Nephron (organoid): ENCODE measurements around the gene HMGN1.

ENCODE experiments used
- H3K27ac Mint-ChIP-seq, 3 experiments: 2 replicates each; pipeline ENCODE4 v1.8.0; 2020; ENCODE audit warnings: mixed read lengths in 3 of 3, mild to moderate bottlenecking in 2 of 3, moderate library complexity in 1 of 3
- H3K27me3 Mint-ChIP-seq: 2 replicates; pipeline ENCODE4 v1.8.0; 2021; ENCODE audit warnings: low read depth, mild to moderate bottlenecking, moderate library complexity, mixed read lengths
- H3K36me3 Mint-ChIP-seq: 2 replicates; pipeline ENCODE4 v1.8.0; 2020; ENCODE audit warnings: low read depth, mixed read lengths
- H3K4me1 Mint-ChIP-seq: 2 replicates; pipeline ENCODE4 v1.8.0; 2020; ENCODE audit warnings: mixed read lengths
- H3K4me3 Mint-ChIP-seq, 3 experiments: 2 replicates each; pipeline ENCODE4 v1.8.0; 2020; ENCODE audit warnings: mild to moderate bottlenecking in 3 of 3, mixed read lengths in 3 of 3, moderate library complexity in 2 of 3
- H3K9me3 Mint-ChIP-seq: 2 replicates; pipeline ENCODE4 v1.8.0; 2020; ENCODE audit warnings: mixed read lengths
- TF ChIP-seq, protein P1 (sequence below), 3 experiments: fragments of 200-600 bp; sonication (generic); IDR thresholded peaks; one replicate each; pipeline ENCODE4 v1.5.0; 2021; ENCODE audit warnings: antibody characterized with exemption in 3 of 3; ENCODE audit not compliant: unreplicated experiment in 3 of 3

Gene HMGN1

DNA sequence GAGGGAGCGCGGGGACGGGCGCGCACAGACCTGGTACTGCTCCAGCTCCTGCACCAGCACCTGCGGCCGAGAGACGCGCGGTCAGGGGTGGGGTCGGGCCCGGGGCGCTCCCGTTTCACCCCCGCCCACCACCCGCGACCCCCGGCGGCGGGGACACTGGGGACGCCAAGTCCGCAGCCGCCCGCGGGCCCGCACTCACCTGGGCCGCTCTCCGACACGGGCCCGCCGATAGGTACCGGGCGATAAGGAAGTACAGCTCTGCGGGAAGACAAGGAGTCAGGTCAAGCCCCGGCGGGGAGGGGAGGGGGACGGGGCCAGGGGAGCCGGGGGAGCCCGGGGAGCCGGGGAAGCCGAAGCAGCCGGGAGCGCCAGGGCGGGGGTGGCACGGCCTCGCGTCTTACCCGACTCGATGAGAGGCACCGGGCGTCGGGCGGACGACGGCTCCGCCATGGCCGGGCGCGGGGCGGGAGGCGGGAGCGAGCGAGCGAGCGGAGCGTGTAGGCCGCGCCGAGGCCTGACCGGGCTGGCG is 35.8 kb downstream of the HMGN1 start:
- Mint-ChIP-seq H3K4me1 (peaks cover 33% of the 10 kb centered on the region), H3K36me3 (peaks cover 35% of the 10 kb centered on the region), H3K9me3 (no peaks in the 10 kb centered on the region), H3K27me3 (no peaks in the 10 kb centered on the region), H3K27ac (peak overlapping the region; percentile 97 to 99 (median 98)), H3K4me3 (peak overlapping the region; percentile 94 to 97 (median 94))
- TF ChIP-seq, protein P1, sequence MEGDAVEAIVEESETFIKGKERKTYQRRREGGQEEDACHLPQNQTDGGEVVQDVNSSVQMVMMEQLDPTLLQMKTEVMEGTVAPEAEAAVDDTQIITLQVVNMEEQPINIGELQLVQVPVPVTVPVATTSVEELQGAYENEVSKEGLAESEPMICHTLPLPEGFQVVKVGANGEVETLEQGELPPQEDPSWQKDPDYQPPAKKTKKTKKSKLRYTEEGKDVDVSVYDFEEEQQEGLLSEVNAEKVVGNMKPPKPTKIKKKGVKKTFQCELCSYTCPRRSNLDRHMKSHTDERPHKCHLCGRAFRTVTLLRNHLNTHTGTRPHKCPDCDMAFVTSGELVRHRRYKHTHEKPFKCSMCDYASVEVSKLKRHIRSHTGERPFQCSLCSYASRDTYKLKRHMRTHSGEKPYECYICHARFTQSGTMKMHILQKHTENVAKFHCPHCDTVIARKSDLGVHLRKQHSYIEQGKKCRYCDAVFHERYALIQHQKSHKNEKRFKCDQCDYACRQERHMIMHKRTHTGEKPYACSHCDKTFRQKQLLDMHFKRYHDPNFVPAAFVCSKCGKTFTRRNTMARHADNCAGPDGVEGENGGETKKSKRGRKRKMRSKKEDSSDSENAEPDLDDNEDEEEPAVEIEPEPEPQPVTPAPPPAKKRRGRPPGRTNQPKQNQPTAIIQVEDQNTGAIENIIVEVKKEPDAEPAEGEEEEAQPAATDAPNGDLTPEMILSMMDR (IDR thresholded peaks at IDR 0.05; ENCODE audit: unreplicated experiment in 3 of 3) = no peak

DNA sequence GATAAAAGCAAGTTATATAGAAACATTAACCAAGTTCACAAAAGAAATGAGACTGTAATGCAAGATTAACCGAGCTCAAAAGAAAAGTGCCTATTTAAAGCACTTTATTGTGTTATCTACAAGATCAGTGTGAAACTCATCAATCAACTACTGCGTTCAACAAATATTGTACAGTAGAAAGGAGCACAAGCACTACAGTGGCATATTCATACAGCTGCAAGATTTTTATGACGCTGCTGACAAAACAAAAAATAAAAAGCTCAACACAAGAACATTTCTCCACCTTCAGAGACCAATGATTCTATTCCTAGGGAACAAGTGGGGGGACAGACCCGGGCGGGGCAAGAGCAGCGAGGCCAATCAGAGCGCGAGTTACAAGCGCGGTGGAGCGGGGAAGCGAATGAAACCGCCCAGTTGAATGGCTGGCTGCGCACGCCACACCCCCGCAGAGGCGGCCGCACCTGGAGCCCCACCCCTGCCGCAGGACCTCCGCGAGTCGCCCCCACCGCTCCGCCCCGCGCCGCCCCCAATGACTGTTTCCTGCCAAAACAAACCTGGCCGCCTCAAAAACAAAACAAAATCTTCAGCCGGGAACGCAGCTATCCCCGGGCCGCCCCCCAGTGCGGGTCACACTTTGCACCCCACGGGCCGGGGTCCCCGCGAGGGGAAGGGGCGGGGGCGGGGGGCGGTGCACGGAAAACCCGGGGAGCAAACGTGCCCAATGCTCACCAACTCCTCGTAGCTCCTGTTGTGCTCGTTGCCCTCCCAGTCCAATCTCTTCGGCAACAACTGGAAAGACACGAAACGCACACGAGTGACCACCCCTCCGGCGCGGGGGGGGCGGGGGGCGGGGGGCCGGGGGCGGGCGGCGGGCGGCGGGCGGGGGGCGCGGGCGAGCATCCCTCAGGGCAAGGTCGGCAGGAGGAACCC is 36.5 kb downstream of the HMGN1 start:
- H3K27ac Mint-ChIP-seq = peak overlapping the region; percentile 94 to 96 (median 96)
- peak overlapping the region; percentile 85 to 97 (median 91) for H3K4me3 Mint-ChIP-seq
- H3K9me3 Mint-ChIP-seq = no peaks in the 10 kb centered on the region
- peaks cover 40% of the 10 kb centered on the region for H3K36me3 Mint-ChIP-seq
- no peaks in the 10 kb centered on the region for H3K27me3 Mint-ChIP-seq
- TF ChIP-seq, protein P1 (IDR thresholded peaks at IDR 0.05; ENCODE audit: unreplicated experiment in 3 of 3) = no peak
- H3K4me1 Mint-ChIP-seq = peaks cover 33% of the 10 kb centered on the region

DNA sequence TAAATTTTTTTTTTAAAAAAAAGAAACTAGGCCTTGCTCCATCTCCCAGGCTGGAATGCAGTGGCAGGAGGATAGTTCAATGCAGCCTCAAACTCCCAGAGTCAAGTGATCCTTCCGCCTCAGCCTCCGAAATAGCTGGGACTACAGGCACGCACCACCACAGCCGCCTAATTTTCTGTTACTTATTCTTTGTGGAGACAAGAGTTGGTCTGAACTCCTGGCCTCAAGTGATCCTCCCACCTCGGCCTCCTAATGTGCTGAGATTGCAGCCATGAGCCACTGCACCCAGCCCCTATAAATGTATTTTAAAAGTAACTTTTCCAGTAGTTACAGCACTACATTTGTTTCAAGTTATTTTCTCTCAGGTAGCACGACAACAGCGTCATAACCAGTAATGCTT is 37.7 kb downstream of the HMGN1 start:
- Mint-ChIP-seq H3K36me3 (peaks cover 44% of the 10 kb centered on the region), H3K4me3 (peak overlapping the region in 2 of 3 experiments; percentile 23 to 34), H3K27me3 (no peaks in the 10 kb centered on the region), H3K4me1 (peaks cover 32% of the 10 kb centered on the region), H3K9me3 (no peaks in the 10 kb centered on the region), H3K27ac (peak overlapping the region in 1 of 3 experiments; percentile 16)
- TF ChIP-seq, protein P1 (IDR thresholded peaks at IDR 0.05; ENCODE audit: unreplicated experiment in 3 of 3) = no peak

DNA sequence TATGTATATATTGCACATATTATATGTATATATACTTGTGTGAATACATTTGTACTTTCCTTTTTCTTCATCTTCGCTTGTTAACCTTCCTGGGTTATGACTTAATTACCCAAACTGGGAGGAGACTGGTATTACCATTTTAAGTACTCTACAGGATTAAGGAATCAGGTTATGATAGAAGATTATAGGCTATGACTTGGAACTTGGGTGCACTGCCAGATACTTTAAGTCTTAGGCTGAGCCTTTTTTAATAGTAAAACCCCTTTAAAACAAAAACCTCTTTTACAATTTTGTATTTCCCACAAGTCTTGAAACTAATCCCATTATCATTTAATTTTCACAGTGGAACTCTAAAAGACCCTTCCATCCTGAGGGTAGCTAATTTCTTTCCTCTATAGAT is 41.4 kb downstream of the HMGN1 start:
- TF ChIP-seq, protein P1 (IDR thresholded peaks at IDR 0.05; ENCODE audit: unreplicated experiment in 3 of 3) = no peak
- Mint-ChIP-seq H3K4me3 (no peak overlapping the region), H3K9me3 (no peaks in the 10 kb centered on the region), H3K27ac (no peak overlapping the region), H3K4me1 (peaks cover 18% of the 10 kb centered on the region), H3K27me3 (no peaks in the 10 kb centered on the region), H3K36me3 (peaks cover 71% of the 10 kb centered on the region)

DNA sequence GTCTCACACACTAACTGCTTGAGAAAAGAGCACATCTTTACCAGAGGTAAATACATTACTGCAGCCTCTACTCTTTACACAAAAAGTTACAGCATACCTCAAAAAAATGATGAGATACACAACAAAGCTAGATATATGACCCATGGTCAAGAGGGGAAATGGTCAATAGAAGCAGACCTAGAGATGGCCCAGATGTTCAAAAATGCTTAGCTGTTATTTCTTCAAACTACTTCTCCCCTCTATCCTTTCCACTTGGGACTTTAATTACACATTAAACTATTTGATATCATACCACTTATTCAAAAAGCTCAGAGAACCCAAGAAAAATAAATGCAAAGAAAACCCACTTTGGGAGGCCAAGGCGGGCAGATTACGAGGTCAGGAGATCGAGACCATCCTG is 48.3 kb downstream of the HMGN1 start:
- H3K27ac Mint-ChIP-seq = no peak overlapping the region
- no peaks in the 10 kb centered on the region for H3K27me3 Mint-ChIP-seq
- no peaks in the 10 kb centered on the region for H3K4me1 Mint-ChIP-seq
- H3K9me3 Mint-ChIP-seq = peaks cover 15% of the 10 kb centered on the region
- no peak overlapping the region for H3K4me3 Mint-ChIP-seq
- TF ChIP-seq, protein P1 (IDR thresholded peaks at IDR 0.05; ENCODE audit: unreplicated experiment in 3 of 3) = no peak
- H3K36me3 Mint-ChIP-seq = peaks cover 89% of the 10 kb centered on the region
